Measurements from ENCODE around the gene ABR. TPM values are rescaled to one million over a fixed set of nuclear protein-coding genes. Genes with fewer than 3 reads are reported as not detected.

Gene ABR
- total and polyA plus RNA-seq, 2 of the 13 experiments (the other 11 are each of a cell fraction or from before 2014, with no cell fraction given): 12.4 to 40.4 TPM

- TF ChIP-seq FOXK2 (IDR thresholded peaks at IDR 0.05) (no peak), ZNF20 (CRISPR knock-in tag; IDR thresholded peaks at IDR 0.05) (no peak), SOX13 (IDR thresholded peaks at IDR 0.05) (no peak), SOX13 (CRISPR knock-in tag; conservative IDR thresholded peaks at IDR 0.05 in 1 of 2, IDR thresholded peaks at IDR 0.05 in 1 of 2) (peak in 1 of 2 experiments; percentile 25; a peak in 1 of 4 replicates), CEBPG (CRISPR knock-in tag; IDR thresholded peaks at IDR 0.05) (0 out of 2 replicates have a peak, but pooled peaks have one; percentile 8), MXD3 (CRISPR knock-in tag; IDR thresholded peaks at IDR 0.05) (no peak), USF2 (IDR thresholded peaks at IDR 0.05; ENCODE audit: low read depth, low read length) (peak; percentile 18; the same call in 1 of the 2 replicates), USF2 (CRISPR knock-in tag; IDR thresholded peaks at IDR 0.05; ENCODE audit: borderline replicate concordance) (peak; percentile 68; the same call in 1 of the 2 replicates), ZNF230 (CRISPR knock-in tag; IDR thresholded peaks at IDR 0.05) (no peak), SRF (IDR thresholded peaks at IDR 0.05; ENCODE audit: low read depth, low read length) (no peak), SALL1 (CRISPR knock-in tag; IDR thresholded peaks at IDR 0.05) (peak; percentile 40), ZMYM2 (CRISPR knock-in tag; IDR thresholded peaks at IDR 0.05) (0 out of 2 replicates have a peak, but pooled peaks have one; percentile 24), TBX2 (CRISPR knock-in tag; IDR thresholded peaks at IDR 0.05; ENCODE audit: borderline replicate concordance) (peak; percentile 43; the same call in 1 of the 2 replicates), PHF5A (CRISPR knock-in tag; IDR thresholded peaks at IDR 0.05; ENCODE audit: low read depth, unreplicated experiment) (no peak), ZNF598 (CRISPR knock-in tag; IDR thresholded peaks at IDR 0.05; ENCODE audit: borderline replicate concordance) (no peak), NBN (conservative IDR thresholded peaks at IDR 0.05) (no peak), ZNF335 (CRISPR knock-in tag; IDR thresholded peaks at IDR 0.05) (no peak), ZNF562 (CRISPR knock-in tag; IDR thresholded peaks at IDR 0.05; ENCODE audit: borderline replicate concordance) (no peak), ZNF121 (CRISPR knock-in tag; IDR thresholded peaks at IDR 0.05) (no peak), ASH2L (IDR thresholded peaks at IDR 0.05; ENCODE audit: insufficient read length, low read depth, low read length) (peak; percentile 26), ELF4 (CRISPR knock-in tag; IDR thresholded peaks at IDR 0.05; ENCODE audit: borderline replicate concordance) (no peak), ZNF788 (CRISPR knock-in tag; IDR thresholded peaks at IDR 0.05; ENCODE audit: borderline replicate concordance) (0 out of 2 replicates have a peak, but pooled peaks have one; percentile 48), TBX3 (IDR thresholded peaks at IDR 0.05; ENCODE audit: borderline replicate concordance) (peak; percentile 43; the same call in 1 of the 2 replicates), ZNF790 (CRISPR knock-in tag; IDR thresholded peaks at IDR 0.05; ENCODE audit: borderline replicate concordance) (no peak), MXI1 (IDR thresholded peaks at IDR 0.05; ENCODE audit: borderline replicate concordance, low read depth, low read length) (no peak), ZFAT (CRISPR knock-in tag; conservative IDR thresholded peaks at IDR 0.05) (no peak), HOXA7 (CRISPR knock-in tag; IDR thresholded peaks at IDR 0.05) (no peak), SIX4 (CRISPR knock-in tag; IDR thresholded peaks at IDR 0.05) (0 out of 2 replicates have a peak, but pooled peaks have one; percentile 32), ZFX (CRISPR knock-in tag; IDR thresholded peaks at IDR 0.05; ENCODE audit: low read depth) (peak; percentile 53; the same call in 1 of the 2 replicates), CERS6 (CRISPR knock-in tag; IDR thresholded peaks at IDR 0.05) (no peak)
Measured at GRCh38 chr17:986322-986929, 193.4 kb downstream of the ABR start (continued).
